ENCODE results near the gene MPEG1. TPM values are rescaled to one million over a fixed set of nuclear protein-coding genes. Genes with fewer than 3 reads are reported as not detected.
A peak's percentile ranks its signal among the peaks of the same experiment; 100 is the strongest.

Gene MPEG1
- total RNA-seq, 1 experiment from 2014 or later = not detected

- intact Hi-C loops (cut with micrococcal nuclease; ENCODE audit: unreplicated experiment) = no loop called here
- TF ChIP-seq, protein P1, sequence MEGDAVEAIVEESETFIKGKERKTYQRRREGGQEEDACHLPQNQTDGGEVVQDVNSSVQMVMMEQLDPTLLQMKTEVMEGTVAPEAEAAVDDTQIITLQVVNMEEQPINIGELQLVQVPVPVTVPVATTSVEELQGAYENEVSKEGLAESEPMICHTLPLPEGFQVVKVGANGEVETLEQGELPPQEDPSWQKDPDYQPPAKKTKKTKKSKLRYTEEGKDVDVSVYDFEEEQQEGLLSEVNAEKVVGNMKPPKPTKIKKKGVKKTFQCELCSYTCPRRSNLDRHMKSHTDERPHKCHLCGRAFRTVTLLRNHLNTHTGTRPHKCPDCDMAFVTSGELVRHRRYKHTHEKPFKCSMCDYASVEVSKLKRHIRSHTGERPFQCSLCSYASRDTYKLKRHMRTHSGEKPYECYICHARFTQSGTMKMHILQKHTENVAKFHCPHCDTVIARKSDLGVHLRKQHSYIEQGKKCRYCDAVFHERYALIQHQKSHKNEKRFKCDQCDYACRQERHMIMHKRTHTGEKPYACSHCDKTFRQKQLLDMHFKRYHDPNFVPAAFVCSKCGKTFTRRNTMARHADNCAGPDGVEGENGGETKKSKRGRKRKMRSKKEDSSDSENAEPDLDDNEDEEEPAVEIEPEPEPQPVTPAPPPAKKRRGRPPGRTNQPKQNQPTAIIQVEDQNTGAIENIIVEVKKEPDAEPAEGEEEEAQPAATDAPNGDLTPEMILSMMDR (IDR thresholded peaks at IDR 0.05; ENCODE audit: insufficient read depth in 1 of 2, low read depth in 1 of 2, low read length in 1 of 2, severe bottlenecking in 1 of 2, unreplicated experiment in 1 of 2) = no peak
- ChIA-PET CTCF (interaction anchor here (0.6 kb wide), 1 partner anchor 21 kb away, joined by 3 read pairs; no protein-coding TSS in a partner anchor), POLR2A (no interaction called here)
- Mint-ChIP-seq H3K27me3 (ENCODE audit: insufficient read depth, unreplicated experiment) (peaks cover 3% of the 10 kb centered on the region), H3K9me3 (ENCODE audit: unreplicated experiment) (no peaks in the 10 kb centered on the region), H3K36me3 (ENCODE audit: insufficient read depth, unreplicated experiment) (no peaks in the 10 kb centered on the region), H3K27ac (ENCODE audit: unreplicated experiment) (no peak overlapping the region), H3K4me3 (ENCODE audit: unreplicated experiment) (no peak overlapping the region), H3K4me1 (ENCODE audit: low read depth, unreplicated experiment) (peaks cover 7% of the 10 kb centered on the region)
- DNase-seq = no peak
- H3K4me3 ChIP-seq (ENCODE audit: low read depth, low read length) = no peak overlapping the region
- H3K9me3 ChIP-seq = no peaks in the 10 kb centered on the region
- BruUV-seq (replicated peaks) = no TSS peak
- 0 out of 2 replicates have a peak, but pooled peaks cover 2% of the 10 kb centered on the region for H3K4me1 ChIP-seq
- H3K36me3 ChIP-seq (ENCODE audit: control insufficient read depth, insufficient read depth, low read length) = no peaks in the 10 kb centered on the region
- H3K27me3 ChIP-seq (replicated peaks; ENCODE audit: control insufficient read depth, insufficient read depth, low read length) = no peaks in the 10 kb centered on the region
Observed at GRCh38 chr11:59259867-59260475, 47.2 kb upstream of the MPEG1 start.

- no TSS peak for BruUV-seq (replicated peaks)
- ChIA-PET POLR2A (no interaction called here), CTCF (no interaction called here)
- peaks cover 7% of the 10 kb centered on the region for H3K4me1 Mint-ChIP-seq (ENCODE audit: low read depth, unreplicated experiment)
- Histone ChIP-seq H3K27me3 (replicated peaks; ENCODE audit: control insufficient read depth, insufficient read depth, low read length) (no peaks in the 10 kb centered on the region), H3K4me1 (0 out of 2 replicates have a peak, but pooled peaks cover 4% of the 10 kb centered on the region), H3K36me3 (ENCODE audit: control insufficient read depth, insufficient read depth, low read length) (no peaks in the 10 kb centered on the region), H3K4me3 (ENCODE audit: low read depth, low read length) (no peak overlapping the region), H3K9me3 (no peaks in the 10 kb centered on the region)
- intact Hi-C loops (cut with micrococcal nuclease; ENCODE audit: unreplicated experiment) = no loop called here
- no peak overlapping the region for H3K27ac Mint-ChIP-seq (ENCODE audit: unreplicated experiment)
- TF ChIP-seq, protein P1 (IDR thresholded peaks at IDR 0.05; ENCODE audit: insufficient read depth in 1 of 2, low read depth in 1 of 2, low read length in 1 of 2, severe bottlenecking in 1 of 2, unreplicated experiment in 1 of 2) = no peak
- no peaks in the 10 kb centered on the region for H3K36me3 Mint-ChIP-seq (ENCODE audit: insufficient read depth, unreplicated experiment)
- H3K4me3 Mint-ChIP-seq (ENCODE audit: unreplicated experiment) = no peak overlapping the region
- H3K27me3 Mint-ChIP-seq (ENCODE audit: insufficient read depth, unreplicated experiment) = peaks cover 3% of the 10 kb centered on the region
- no peaks in the 10 kb centered on the region for H3K9me3 Mint-ChIP-seq (ENCODE audit: unreplicated experiment)
- no peak for DNase-seq
Observed at GRCh38 chr11:59259047-59259446, 46.3 kb upstream of the MPEG1 start.

- Histone ChIP-seq H3K9me3 (no peaks in the 10 kb centered on the region), H3K27me3 (replicated peaks; ENCODE audit: control insufficient read depth, insufficient read depth, low read length) (no peaks in the 10 kb centered on the region), H3K4me3 (ENCODE audit: low read depth, low read length) (no peak overlapping the region), H3K36me3 (ENCODE audit: control insufficient read depth, insufficient read depth, low read length) (no peaks in the 10 kb centered on the region), H3K4me1 (0 out of 2 replicates have a peak, but pooled peaks cover 4% of the 10 kb centered on the region)
- TF ChIP-seq, protein P1 (IDR thresholded peaks at IDR 0.05; ENCODE audit: insufficient read depth in 1 of 2, low read depth in 1 of 2, low read length in 1 of 2, severe bottlenecking in 1 of 2, unreplicated experiment in 1 of 2) = no peak
- BruUV-seq (replicated peaks) = no TSS peak
- no peak overlapping the region for H3K27ac Mint-ChIP-seq (ENCODE audit: unreplicated experiment)
- CTCF ChIA-PET = no interaction called here
- H3K4me1 Mint-ChIP-seq (ENCODE audit: low read depth, unreplicated experiment) = peaks cover 7% of the 10 kb centered on the region
- H3K9me3 Mint-ChIP-seq (ENCODE audit: unreplicated experiment) = no peaks in the 10 kb centered on the region
- no peaks in the 10 kb centered on the region for H3K36me3 Mint-ChIP-seq (ENCODE audit: insufficient read depth, unreplicated experiment)
- POLR2A ChIA-PET = interaction anchor here (0.5 kb wide), 1 partner anchor 302 kb away, joined by 8 read pairs; no protein-coding TSS in a partner anchor
- H3K4me3 Mint-ChIP-seq (ENCODE audit: unreplicated experiment) = no peak overlapping the region
- intact Hi-C loops (cut with micrococcal nuclease; ENCODE audit: unreplicated experiment) = no loop called here
- peak; percentile 16 to 54 for DNase-seq
- peaks cover 9% of the 10 kb centered on the region for H3K27me3 Mint-ChIP-seq (ENCODE audit: insufficient read depth, unreplicated experiment)
Observed at GRCh38 chr11:59255281-59255680, 42.6 kb upstream of the MPEG1 start.

All from Caco-2 (cell line).